Dedifferentiated amniotic fluid mesenchymal stem cell (primary cell): ENCODE data around the gene FGFR2.

Experiments used
- DNase-seq: peaks from one replicate; pipeline ENCODE4 v3.0.0-alpha.2; 2016; ENCODE audit errors: extremely low spot score

Gene FGFR2

DNA sequence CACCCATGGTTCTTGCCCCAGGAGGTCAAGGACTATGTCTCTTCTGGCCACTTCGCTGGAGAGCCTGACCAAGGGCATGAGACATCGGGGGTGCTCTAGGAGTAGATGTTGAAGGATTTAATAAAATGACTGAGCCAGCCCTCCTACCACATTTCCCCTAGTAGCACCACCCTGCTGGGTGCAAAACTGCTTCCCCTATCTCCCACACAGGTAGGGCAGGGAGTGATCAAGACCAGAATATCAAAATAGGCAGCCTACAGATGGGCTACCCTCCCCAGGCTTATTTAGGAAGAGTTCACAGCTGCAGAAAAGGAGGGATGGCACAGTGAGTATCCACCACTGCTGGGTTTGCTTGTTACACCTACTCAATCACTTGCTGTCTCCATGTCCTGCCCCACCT lies 103.9 kb downstream of the FGFR2 start:
- DNase-seq = no peak

DNA sequence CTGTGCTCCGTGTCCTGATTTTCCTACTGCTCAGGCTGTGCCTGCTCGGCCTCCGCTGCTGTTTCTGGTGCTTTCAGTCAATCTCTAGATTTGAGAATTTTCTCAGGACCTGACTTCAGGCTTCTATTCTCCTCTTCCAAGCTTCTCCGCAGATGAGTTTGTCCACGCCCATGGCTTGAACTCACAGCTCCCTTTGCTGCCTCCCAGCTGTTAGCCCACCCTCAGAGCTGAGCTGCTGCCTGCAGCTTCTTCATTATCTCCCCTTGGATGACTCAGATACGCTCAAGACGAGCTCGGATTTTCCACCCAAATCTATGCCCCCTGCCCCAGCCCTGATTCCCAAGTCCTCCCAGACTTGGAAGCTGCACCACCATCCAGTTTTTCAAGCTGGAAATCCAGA lies 104.7 kb downstream of the FGFR2 start:
- DNase-seq = no peak

GRCh38 chr10:121490871-121491519 lies 107.2 kb downstream of the FGFR2 start:
- DNase-seq = no peak

DNA sequence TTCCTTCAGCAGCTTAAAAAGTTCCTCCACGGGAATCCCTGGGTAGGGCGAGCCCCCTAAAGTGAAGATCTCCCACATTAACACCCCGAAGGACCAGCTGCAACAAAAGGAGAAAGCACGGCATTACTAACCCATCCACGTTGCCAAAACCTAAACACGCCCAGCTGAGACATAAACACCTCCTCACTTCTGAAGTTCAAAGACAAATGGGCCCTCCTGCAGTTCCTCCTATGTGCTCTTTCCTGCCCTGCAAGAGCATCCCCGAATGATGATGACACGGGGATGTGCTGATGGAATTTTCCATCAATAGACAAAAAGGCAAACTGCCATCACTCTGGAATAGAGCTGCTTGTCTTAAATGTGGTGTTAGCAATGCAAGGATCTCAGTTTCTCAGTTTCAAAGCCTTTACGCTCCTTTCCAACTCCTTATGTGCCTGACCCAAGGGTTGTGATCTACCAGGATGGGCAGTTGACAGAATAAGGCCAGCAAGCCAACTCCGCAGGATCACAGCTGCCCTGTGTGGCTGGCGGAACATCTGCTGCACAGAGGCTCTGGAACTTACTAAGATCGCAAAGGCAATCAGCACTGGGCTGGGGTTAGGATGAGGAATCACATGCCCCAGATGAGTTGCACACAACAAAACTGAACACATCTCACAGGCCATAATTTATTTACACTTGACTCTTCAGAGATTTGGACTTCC lies 112.7 kb downstream of the FGFR2 start:
- no peak for DNase-seq

GRCh38 chr10:121484816-121485215 lies 113.4 kb downstream of the FGFR2 start:
- no peak for DNase-seq

- DNase-seq = no peak
These were observed 113.8 kb downstream of the FGFR2 start for GRCh38 chr10:121484401-121484800.

DNA sequence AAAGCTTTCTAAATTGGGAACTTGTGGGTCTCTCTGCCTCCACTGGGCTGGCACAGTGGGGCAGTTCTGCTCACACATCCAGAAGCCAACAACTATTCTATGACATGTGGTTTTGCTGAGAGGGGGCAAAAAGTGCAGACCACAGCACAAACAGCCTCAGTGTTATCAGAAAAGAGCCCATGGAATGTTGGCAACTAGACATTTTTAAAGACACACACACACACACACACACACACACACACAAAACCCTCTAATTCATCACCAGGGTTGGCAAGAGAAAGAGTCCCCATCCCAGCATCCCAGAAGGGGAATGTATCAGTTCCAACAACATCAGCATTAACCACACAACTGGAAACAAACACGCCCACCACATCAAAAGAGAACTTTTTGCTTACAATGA lies 117.1 kb downstream of the FGFR2 start:
- no peak for DNase-seq

DNA sequence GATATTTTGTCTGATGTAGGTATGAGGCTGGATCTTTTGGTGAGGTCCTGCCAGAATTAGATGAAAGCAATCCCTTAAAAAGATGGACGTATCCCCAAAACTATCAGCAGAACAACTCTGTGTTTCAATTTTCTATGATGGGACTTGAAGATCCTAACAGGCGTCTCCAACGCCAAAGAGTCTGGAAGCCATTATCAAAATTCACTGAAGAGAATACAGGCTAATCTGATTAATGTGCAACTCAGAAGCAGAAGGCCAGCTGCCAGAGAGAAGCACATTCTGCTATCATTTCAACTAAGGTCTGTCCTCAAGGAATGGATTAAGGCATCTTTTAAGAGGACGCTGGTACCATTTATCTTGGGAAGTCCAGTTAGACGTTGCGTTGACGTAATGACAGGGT lies 119.7 kb downstream of the FGFR2 start:
- DNase-seq = no peak

GRCh38 chr10:121469797-121470606 lies 128.2 kb downstream of the FGFR2 start:
- DNase-seq = no peak

GRCh38 chr10:121468726-121469125 lies 129.5 kb downstream of the FGFR2 start:
- DNase-seq = no peak

DNA sequence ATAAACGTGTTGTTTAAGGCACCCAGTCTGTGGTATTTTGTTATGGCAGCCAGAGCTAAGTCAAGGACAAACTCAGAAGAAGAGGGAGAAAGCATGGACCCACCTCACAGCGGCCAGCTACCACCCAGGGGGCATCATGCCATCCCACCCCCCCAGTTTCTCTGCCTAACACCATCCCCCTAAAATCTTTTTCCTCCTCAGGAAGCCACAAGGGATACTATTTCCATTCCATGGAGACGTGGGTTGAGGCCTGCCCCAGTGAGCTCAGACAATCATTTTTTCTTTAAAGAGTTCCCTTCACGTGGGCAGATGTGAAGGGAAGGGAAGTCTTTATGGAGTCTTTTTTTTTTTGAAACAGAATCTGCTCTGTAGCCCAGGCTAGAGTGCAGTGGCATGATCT lies 131.8 kb downstream of the FGFR2 start:
- DNase-seq = no peak

DNA sequence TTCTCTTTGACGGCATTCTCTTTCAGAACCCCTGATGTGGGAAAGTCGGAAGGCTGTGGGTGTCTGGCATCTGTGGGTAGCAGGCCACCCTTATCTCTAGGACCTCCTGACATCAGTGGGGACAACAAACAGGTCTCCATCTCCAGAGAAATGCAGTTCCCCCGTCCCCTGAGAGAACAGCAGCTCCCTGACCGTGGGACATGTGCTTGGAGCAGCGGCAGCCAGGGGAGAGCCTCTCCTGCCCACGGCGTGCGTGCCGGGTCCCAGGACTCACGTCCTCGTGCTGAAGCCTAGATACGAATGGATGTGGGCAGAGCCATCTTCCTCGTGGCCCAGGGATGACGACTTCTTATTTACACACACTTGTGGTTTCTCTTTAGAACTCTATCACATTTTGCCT lies 133.0 kb downstream of the FGFR2 start:
- DNase-seq = no peak

DNA sequence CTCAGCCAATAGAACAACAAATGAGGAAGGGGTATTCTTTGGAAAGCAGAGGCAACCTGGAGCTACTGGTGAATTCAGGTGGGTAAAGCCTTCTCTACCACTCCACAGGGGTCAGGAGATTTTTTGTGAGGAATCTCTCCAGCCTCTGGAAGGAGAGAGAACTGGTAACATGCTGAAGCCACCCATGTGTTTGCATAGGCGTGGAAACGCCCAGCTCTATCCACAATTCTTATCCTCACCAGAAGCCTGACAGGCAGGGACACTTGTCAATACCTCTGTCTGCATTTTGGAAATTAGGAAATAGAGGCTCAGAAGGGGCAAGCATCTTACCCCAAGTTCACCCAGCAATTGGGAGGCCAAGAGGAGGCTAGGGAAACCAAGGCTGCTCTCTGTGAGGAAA lies 133.7 kb downstream of the FGFR2 start:
- no peak for DNase-seq

DNA sequence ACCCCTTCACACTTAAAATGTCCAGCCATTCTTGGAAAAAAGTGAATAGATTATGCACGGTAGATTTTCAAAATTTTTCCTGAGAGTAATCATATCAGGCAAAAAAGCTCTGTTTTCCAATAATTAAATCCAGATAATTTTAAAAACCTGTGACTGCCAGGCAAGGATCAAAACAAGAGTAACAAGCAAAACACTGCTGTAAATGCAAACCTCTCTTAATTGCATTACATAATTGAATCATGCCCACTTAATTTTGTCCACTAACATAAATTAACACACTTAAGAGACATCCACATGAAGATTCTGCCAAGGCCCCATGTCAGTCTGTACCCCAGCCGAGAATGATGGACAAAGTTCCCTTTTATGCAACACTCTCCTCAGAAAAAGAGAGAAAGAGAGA lies 135.3 kb downstream of the FGFR2 start:
- DNase-seq = no peak

DNA sequence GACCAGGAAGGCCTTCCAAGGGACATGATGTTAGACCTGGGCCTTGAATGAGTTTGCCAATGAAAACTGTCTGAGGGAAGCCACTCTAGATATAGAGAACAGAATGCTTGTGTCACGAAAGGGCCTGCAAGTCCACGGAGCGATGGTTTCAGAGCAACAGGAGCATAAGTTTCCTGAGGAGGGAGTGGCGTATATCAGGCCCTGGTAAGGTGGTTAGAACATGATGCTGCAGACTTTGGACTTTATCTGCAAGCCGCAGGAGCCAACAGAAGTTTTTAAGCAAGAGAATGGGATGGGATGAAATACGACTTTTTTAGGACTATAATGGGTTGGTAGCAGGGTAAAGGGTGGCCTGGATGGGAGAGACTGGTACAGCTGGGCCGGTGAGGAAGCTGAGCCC lies 136.0 kb downstream of the FGFR2 start:
- DNase-seq = no peak

DNA sequence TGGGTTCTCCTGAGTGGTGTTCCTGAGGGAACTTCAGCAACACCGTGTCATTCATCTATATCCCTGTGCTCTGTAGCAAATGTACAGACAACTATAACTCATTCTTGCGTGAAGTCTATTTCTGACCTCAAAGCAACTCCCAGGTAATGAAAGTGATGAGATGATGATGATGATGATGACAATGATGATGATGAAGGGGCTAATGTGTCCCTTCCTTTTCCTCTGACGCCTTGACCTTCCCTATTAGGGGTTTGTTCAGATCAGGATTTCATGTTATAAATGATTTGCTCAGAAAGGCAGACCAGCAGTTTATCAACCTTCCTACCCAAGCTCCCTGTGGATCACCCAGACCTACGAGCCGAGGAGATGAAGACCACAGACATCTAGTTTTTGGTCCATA lies 136.9 kb downstream of the FGFR2 start:
- no peak for DNase-seq

DNA sequence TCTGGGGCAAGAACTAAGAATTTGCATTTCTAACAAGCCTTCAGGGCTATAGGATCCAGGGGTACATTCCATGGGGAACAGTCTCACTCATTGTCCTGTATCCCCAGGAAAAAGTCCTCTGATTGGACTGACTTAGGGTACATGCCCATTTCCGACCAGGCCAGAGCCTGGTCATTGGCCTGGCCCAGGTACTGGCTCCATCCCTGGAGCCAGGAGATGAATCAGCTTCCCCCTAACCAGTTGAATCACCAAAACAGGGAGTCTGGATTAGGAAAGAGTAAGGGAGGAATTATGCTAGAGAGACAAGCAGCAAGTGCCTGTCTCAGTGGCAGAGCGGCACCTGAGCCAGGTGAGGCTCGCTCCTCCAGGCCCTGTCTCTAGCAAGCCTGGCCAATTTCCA lies 137.5 kb downstream of the FGFR2 start:
- DNase-seq = no peak

- DNase-seq = no peak
These were observed 138.4 kb downstream of the FGFR2 start for GRCh38 chr10:121459622-121460453.

- no peak for DNase-seq
These were observed 139.0 kb downstream of the FGFR2 start for GRCh38 chr10:121459279-121459621.

DNA sequence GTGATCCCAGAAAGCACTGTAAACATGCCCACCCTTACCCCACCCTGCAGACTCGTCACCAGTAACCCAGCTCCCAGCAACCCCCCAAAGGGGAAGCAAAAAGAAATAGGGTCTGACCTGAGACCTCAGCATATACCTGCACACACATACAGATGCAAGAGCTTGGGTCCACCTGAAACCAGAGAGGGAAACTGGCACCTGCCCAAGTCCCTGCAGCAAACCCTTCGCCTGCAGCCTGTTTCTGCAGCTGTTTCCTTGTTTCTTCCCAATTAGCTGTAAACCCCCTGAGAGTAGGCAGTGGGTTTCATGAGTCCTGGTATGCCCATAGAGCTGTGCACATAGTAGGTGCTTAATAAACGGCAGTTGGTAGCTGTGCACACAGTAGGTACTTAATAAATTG lies 140.5 kb downstream of the FGFR2 start:
- DNase-seq = no peak

GRCh38 chr10:121455377-121455776 lies 142.9 kb downstream of the FGFR2 start:
- no peak for DNase-seq

DNA sequence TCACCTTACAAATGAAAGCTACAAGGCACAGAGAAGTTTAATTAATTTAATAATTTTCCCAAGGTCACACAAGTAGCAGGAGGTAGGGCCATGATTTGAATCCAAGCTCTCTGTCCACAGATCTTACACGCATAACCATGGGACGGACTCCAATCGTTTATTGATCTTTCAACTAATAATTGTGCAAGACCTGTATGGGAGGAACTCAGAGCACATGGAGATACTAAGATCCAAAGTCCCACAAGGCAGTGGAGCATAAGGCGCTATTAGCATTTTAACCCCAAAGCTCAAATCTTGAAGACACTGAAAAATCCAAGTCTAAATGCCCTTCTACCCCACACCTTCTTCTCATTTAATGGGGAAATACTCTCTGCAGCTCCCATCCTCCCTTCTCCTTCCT lies 143.5 kb downstream of the FGFR2 start:
- no peak for DNase-seq
